Duodenal mucosa (tissue), 2 donors: Measurements from ENCODE around the gene MBLAC1.

Experiments used
- H3K27ac ChIP-seq: one replicate; pipeline ENCODE4 v1.7.0; 2013; ENCODE audit warnings: low read depth, low read length
- H3K27me3 ChIP-seq, 2 donors: one replicate each; pipeline ENCODE4 v1.7.0; 2013; ENCODE audit warnings: low read length in 2 of 2, control low read depth in 1 of 2; ENCODE audit not compliant: insufficient read depth in 2 of 2, control insufficient read depth in 1 of 2
- H3K36me3 ChIP-seq, 2 donors: one replicate each; pipeline ENCODE4 v1.7.0; 2013; ENCODE audit warnings: low read length in 2 of 2, control low read depth in 1 of 2; ENCODE audit not compliant: insufficient read depth in 2 of 2, control insufficient read depth in 1 of 2
- H3K4me1 ChIP-seq, 2 donors: one replicate each; pipeline ENCODE4 v1.7.0; 2013; ENCODE audit warnings: low read length in 2 of 2, control low read depth in 1 of 2; ENCODE audit not compliant: insufficient read depth in 2 of 2, control insufficient read depth in 1 of 2
- H3K4me3 ChIP-seq, 2 donors: one replicate each; pipeline ENCODE4 v1.7.0; 2013; ENCODE audit warnings: low read length in 2 of 2, low read depth in 1 of 2
- H3K9ac ChIP-seq, 2 donors: one replicate each; pipeline ENCODE4 v1.7.0; 2013; ENCODE audit warnings: low read length in 2 of 2, low read depth in 1 of 2
- H3K9me3 ChIP-seq, 2 donors: one replicate each; pipeline ENCODE4 v1.7.0; 2013; ENCODE audit warnings: low read length in 2 of 2, control low read depth in 1 of 2; ENCODE audit not compliant: control insufficient read depth in 1 of 2

MBLAC1 gene

GRCh38 chr7:100088621-100089457 is 37.9 kb upstream of the MBLAC1 start, which contains the start of gene COPS6:
Gene COPS6 (plus strand): TSS chr7:100088969. CDS start chr7:100088991, 22 bp downstream.
- Histone ChIP-seq H3K27ac (peak within 1 kb of the TSS; percentile 41), H3K9me3 (no peaks in the 10 kb centered on the region), H3K4me1 (peaks cover 16 to 17% of the 10 kb centered on the region in 2 donors), H3K9ac (peak within 1 kb of the TSS; percentile 75 to 91), H3K4me3 (peak within 1 kb of the TSS; percentile 95 to 98), H3K36me3 (peaks cover 32 to 36% of the 10 kb centered on the region in 2 donors), H3K27me3 (no peaks in the 10 kb centered on the region)

DNA sequence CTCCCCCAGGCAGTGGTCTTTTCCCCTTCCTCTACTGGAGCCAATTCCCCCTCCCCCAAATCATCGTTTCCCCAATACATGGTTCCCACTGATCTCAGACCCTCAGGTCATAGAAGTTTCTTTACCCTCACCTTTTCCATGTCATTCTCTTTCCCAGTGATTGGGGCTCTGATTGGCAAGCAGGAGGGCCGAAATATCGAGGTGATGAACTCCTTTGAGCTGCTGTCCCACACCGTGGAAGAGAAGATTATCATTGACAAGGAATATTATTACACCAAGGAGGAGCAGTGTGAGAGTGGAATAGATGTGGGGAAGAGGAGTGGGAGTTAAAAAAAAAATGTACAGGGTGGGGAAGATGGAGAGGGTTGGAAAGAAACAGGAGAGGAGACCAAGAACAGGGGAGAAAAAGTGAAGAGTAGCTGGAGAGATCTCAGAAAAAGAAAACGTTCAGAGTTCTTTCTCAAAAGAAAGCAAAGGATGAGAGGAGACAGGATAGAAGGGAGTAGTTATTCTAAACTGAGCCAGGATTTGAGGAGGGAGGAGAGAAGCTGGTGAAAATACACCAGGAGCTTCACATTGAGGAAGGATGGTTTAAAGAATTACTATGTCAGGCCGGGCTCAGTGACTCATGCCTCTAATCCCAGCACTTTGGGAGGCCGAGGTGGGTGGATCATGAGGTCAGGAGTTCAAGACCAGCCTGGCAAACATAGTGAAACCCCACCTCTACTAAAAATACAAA is 37.1 kb upstream of the MBLAC1 start:
- Histone ChIP-seq H3K36me3 (peaks cover 40 to 43% of the 10 kb centered on the region in 2 donors), H3K4me1 (peaks cover 16 to 17% of the 10 kb centered on the region in 2 donors), H3K27me3 (no peaks in the 10 kb centered on the region), H3K4me3 (peak overlapping the region; percentile 95 to 98), H3K27ac (no peak overlapping the region), H3K9me3 (no peaks in the 10 kb centered on the region), H3K9ac (peak overlapping the region; percentile 75 to 91)

GRCh38 chr7:100090527-100091410 is 36.0 kb upstream of the MBLAC1 start:
- no peak overlapping the region for H3K4me3 ChIP-seq
- peaks cover 16 to 17% of the 10 kb centered on the region in 2 donors for H3K4me1 ChIP-seq
- H3K9ac ChIP-seq = no peak overlapping the region
- no peaks in the 10 kb centered on the region for H3K9me3 ChIP-seq
- H3K27ac ChIP-seq = no peak overlapping the region
- no peaks in the 10 kb centered on the region for H3K27me3 ChIP-seq
- H3K36me3 ChIP-seq = peaks cover 48 to 54% of the 10 kb centered on the region in 2 donors

DNA sequence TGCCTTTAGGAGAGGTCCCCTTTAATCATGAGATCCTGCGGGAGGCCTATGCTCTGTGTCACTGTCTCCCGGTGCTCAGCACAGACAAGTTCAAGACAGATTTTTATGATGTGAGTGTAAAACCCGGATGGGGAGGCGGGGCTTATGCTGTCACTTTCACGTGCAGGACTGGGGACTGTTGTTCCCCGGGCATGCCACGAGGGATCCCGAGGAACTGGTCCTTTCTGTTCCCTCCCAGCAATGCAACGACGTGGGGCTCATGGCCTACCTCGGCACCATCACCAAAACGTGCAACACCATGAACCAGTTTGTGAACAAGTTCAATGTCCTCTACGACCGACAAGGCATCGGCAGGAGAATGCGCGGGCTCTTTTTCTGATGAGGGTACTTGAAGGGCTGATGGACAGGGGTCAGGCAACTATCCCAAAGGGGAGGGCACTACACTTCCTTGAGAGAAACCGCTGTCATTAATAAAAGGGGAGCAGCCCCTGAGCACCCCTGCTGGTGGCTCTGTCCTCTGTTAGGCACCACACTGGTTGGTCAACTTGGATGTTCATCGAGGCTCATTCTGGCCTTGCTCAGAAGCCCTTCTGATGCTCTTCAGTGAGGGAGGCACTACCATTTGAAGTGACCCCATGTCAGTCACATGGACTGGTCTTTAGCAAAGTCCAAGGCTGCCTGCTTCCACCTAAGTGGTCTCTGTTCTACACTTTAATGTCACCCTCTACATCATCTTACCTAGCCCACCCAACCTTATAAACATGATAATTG is 35.2 kb upstream of the MBLAC1 start:
- no peak overlapping the region for H3K4me3 ChIP-seq
- no peaks in the 10 kb centered on the region for H3K9me3 ChIP-seq
- H3K36me3 ChIP-seq = peaks cover 53 to 63% of the 10 kb centered on the region in 2 donors
- peaks cover 16 to 17% of the 10 kb centered on the region in 2 donors for H3K4me1 ChIP-seq
- H3K27ac ChIP-seq = no peak overlapping the region
- H3K27me3 ChIP-seq = no peaks in the 10 kb centered on the region
- H3K9ac ChIP-seq = no peak overlapping the region

DNA sequence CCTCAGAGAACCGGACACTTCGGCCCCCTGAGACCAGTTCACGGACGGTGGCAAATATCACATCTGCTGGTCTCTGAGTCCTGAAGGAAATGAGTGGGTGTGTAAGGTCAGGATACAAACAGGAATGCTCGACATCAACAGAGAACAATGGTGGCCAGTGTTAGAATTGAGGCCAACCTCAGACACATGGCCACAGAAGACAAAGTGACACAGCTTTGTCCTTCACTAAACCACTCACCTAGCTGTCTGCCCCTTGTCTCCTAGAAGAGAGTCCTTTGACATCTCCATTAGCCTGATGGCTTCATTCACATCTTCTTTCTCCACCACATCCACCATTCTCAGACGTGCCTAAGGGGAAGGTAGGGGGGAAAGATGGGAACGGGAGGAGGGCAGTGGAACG is 33.7 kb upstream of the MBLAC1 start:
- H3K36me3 ChIP-seq = peaks cover 64 to 75% of the 10 kb centered on the region in 2 donors
- no peak overlapping the region for H3K9ac ChIP-seq
- H3K27ac ChIP-seq = no peak overlapping the region
- H3K9me3 ChIP-seq = no peaks in the 10 kb centered on the region
- H3K27me3 ChIP-seq = no peaks in the 10 kb centered on the region
- H3K4me3 ChIP-seq = no peak overlapping the region
- H3K4me1 ChIP-seq = peaks cover 13 to 14% of the 10 kb centered on the region in 2 donors

DNA sequence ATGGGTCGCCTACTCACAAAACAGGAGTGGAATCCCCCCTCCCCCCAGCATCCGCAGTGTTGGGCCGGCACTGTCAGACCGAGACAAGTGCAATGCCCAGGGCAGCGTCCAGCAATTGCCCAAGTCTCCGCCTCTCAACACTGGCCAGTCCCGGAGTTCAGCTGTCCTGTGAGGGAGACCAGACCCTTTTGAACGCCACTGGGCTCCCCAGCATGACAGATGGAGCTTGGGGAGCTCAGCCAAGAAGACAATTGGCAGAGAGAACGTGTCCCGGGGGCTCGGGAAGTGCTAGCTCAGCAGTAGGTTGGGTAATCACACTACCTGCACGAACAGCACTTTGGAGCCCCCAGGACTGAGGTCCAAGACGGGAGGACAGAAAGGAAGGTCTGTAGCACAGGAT is 33.3 kb upstream of the MBLAC1 start:
- H3K9me3 ChIP-seq = no peaks in the 10 kb centered on the region
- H3K4me1 ChIP-seq = peaks cover 8 to 10% of the 10 kb centered on the region in 2 donors
- no peak overlapping the region for H3K4me3 ChIP-seq
- H3K27me3 ChIP-seq = no peaks in the 10 kb centered on the region
- H3K36me3 ChIP-seq = peaks cover 69 to 79% of the 10 kb centered on the region in 2 donors
- no peak overlapping the region for H3K9ac ChIP-seq
- H3K27ac ChIP-seq = no peak overlapping the region

GRCh38 chr7:100093925-100094486 is 32.8 kb upstream of the MBLAC1 start:
- peaks cover 74 to 84% of the 10 kb centered on the region in 2 donors for H3K36me3 ChIP-seq
- no peaks in the 10 kb centered on the region for H3K27me3 ChIP-seq
- H3K27ac ChIP-seq = no peak overlapping the region
- no peaks in the 10 kb centered on the region for H3K9me3 ChIP-seq
- H3K4me1 ChIP-seq = peaks cover 8 to 11% of the 10 kb centered on the region in 2 donors
- no peak overlapping the region for H3K4me3 ChIP-seq
- no peak overlapping the region for H3K9ac ChIP-seq

DNA sequence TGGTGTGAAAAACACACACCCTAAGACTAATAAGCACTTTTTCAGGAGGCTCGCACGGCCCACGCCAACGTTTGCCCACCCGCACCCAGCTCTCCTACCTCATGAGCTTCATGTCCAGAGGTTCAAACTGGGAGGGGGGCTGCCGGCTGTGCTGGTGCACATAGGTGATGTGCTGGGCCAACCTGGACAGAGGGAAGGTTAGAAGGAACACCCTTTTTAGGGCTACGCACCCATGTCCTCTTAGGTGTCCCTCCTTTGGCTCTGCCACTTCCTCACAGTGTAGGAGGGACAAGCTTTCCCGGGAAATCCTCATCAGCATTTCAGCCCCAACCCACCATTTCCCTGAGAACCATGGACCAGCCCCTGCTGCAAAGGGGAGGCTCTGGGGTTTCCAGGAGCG is 31.5 kb upstream of the MBLAC1 start:
- peaks cover 74 to 93% of the 10 kb centered on the region in 2 donors for H3K36me3 ChIP-seq

DNA sequence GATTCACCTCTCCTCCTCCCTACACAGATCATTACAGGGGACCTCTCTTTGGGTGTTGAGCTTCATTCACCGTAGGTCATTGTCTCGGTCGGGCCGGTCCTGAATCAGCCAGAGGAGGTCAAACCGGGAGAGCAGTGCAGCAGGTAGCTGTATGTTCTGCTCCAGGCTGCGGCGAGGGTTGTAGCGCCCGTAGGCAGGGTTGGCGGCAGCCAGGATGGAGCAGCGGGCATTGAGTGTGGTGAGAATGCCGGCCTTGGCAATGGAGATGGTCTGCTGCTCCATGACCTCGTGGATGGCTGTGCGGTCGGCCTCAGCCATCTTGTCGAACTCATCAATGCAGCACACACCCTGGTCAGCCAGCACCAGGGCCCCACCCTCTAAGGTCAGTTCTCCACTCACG is 31.1 kb upstream of the MBLAC1 start:
- H3K4me3 ChIP-seq = no peak overlapping the region
- peaks cover 7 to 12% of the 10 kb centered on the region in 2 donors for H3K4me1 ChIP-seq
- no peak overlapping the region for H3K27ac ChIP-seq
- H3K9ac ChIP-seq = no peak overlapping the region
- no peaks in the 10 kb centered on the region for H3K9me3 ChIP-seq
- H3K27me3 ChIP-seq = no peaks in the 10 kb centered on the region
- peaks cover 70 to 89% of the 10 kb centered on the region in 2 donors for H3K36me3 ChIP-seq

More for the DNA sequence above, 31.5 kb upstream of the MBLAC1 start:
- Histone ChIP-seq H3K4me1 (peaks cover 7 to 12% of the 10 kb centered on the region in 2 donors), H3K9me3 (no peaks in the 10 kb centered on the region), H3K9ac (no peak overlapping the region), H3K27me3 (no peaks in the 10 kb centered on the region), H3K27ac (no peak overlapping the region), H3K4me3 (no peak overlapping the region)
